NCI-H2171 (cell line): ENCODE results near the gene SPAG6.
A peak's percentile ranks its signal among the peaks of the same experiment; 100 is the strongest.
"Not testable (repeated sequence)": the region's sequence is repeated elsewhere in the genome, so short reads cannot be mapped to it uniquely, and the experiment has no call there.

Experiments used
- DNase-seq: peaks from one replicate; lab custom pipeline; 2025; lab: John Stamatoyannopoulos, UW

SPAG6 gene

GRCh38 chr10:22345301-22346095 is at the start of gene SPAG6:
TSS of gene SPAG6 (plus strand) at chr10:22345496. CDS start at chr10:22345612, 116 bp downstream.
- DNase-seq = no peak

GRCh38 chr10:22301193-22301592 is 44.1 kb upstream of the SPAG6 start:
- DNase-seq = no peak

GRCh38 chr10:22303461-22303860 is 41.8 kb upstream of the SPAG6 start:
- no peak for DNase-seq

GRCh38 chr10:22305721-22306120 is 39.6 kb upstream of the SPAG6 start:
- DNase-seq = no peak

GRCh38 chr10:22308390-22308789 is 36.9 kb upstream of the SPAG6 start:
- DNase-seq = no peak

- DNase-seq = no peak
Measured at GRCh38 chr10:22309180-22310000, 35.9 kb upstream of the SPAG6 start.

- not testable (repeated sequence) for DNase-seq
Measured at GRCh38 chr10:22310012-22310411, 35.3 kb upstream of the SPAG6 start.

GRCh38 chr10:22310928-22311327 is 34.4 kb upstream of the SPAG6 start:
- DNase-seq = no peak

DNA sequence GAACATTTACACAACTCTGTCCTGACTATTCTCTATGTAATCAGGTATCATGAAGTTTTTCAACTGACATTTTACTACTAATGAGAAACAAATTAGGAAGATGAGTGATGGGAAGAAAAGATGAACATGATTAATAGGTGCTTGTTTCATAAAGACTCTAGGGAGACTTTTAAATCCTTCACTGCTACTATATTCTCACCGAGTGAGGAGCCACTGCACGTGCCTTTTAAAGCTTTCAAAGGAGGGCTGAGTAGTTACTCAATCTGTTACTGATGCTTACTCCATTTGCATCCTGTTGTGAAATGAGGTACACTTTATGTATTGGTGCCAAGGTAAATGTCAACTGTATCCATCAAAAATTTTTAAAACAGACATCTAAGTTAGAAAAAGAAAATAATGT is 30.4 kb upstream of the SPAG6 start:
- no peak for DNase-seq

GRCh38 chr10:22315455-22316285 is 29.6 kb upstream of the SPAG6 start:
- no peak for DNase-seq

DNA sequence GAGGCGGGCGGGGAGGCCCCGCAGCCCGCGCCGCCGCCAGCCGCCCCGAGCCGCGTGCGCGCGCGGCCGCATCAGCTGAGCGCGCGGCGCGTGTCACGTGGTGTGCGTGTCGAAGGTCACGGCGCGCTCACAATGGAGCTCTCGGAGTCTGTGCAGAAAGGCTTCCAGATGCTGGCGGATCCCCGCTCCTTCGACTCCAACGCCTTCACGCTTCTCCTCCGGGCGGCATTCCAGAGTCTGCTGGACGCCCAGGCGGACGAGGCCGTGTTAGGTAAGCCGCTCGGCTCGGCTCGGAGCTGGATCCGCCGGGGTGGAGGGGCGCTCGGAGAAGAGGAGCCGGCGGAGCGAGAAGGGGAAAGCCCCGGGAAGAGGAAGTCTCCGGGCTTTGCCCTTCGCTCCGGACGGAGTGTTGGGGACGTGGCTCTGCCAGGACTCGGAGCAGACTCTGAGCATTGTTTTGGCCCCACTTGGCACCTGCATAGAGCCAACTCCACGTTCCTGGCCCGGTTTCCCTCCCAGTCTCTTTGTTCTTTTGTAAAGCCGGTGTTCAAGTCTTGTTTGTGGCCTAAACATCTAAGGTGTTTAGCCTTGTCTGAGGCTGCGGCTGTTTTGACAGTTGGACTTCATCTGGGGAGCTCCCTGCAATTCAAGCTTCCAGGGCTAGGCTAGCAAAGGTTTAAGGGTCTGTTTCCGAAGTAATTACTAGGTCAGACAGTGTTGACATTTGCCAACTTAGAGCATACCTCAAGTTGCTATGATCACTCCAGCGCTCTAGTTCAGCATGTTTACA is 28.8 kb upstream of the SPAG6 start, which contains the start of gene COMMD3:
Gene COMMD3, plus strand, starts transcription at position 103 of the 790 bp plus-strand sequence. Its CDS starts 30 bp downstream, at position 133.
- peak; percentile 74 for DNase-seq

- no peak for DNase-seq
Measured at GRCh38 chr10:22317076-22317370, 28.3 kb upstream of the SPAG6 start.

DNA sequence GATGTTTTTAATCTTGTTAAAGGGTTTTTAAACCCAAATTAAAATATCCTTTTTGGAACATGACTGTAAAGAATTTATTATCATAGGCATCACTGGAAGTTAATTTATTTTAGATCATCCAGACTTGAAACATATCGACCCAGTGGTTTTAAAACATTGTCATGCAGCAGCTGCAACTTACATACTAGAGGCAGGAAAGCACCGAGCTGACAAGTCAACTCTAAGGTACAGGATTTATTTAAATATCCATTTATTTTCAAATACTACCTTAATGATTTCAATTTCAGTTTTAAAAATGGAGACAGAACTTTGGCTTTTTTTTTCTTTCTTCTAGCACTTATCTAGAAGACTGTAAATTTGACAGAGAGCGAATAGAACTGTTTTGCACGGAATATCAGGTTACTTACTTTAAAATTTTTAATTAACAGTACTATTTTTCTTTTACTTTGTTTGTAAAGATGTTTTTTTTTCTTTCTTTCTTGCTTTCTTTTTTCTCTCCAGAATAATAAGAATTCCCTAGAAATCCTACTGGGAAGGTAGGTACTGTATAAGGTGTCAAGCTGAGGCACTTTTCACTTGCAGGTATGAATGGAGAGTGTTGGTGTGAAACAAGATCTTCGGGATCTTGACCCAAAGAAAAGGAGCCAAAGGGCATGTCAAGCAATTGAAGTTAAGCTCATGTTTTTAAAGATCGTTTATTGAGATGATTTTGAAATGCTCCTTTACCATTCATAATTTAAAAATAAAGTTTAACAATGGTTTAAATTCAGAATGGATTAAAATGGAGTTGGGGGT is 27.3 kb upstream of the SPAG6 start:
- DNase-seq = no peak

GRCh38 chr10:22318772-22319171 is 26.5 kb upstream of the SPAG6 start:
- no peak for DNase-seq

GRCh38 chr10:22319547-22319979 is 25.7 kb upstream of the SPAG6 start:
- DNase-seq = no peak

- no peak for DNase-seq
Measured at GRCh38 chr10:22319980-22320558, 25.2 kb upstream of the SPAG6 start.

- DNase-seq = peak; percentile 72
Measured at GRCh38 chr10:22320591-22321155, 24.6 kb upstream of the SPAG6 start, which contains the start of gene BMI1. TSS of gene BMI1 (plus strand) at chr10:22321099. CDS start at chr10:22326450, 5,351 bp downstream.

DNA sequence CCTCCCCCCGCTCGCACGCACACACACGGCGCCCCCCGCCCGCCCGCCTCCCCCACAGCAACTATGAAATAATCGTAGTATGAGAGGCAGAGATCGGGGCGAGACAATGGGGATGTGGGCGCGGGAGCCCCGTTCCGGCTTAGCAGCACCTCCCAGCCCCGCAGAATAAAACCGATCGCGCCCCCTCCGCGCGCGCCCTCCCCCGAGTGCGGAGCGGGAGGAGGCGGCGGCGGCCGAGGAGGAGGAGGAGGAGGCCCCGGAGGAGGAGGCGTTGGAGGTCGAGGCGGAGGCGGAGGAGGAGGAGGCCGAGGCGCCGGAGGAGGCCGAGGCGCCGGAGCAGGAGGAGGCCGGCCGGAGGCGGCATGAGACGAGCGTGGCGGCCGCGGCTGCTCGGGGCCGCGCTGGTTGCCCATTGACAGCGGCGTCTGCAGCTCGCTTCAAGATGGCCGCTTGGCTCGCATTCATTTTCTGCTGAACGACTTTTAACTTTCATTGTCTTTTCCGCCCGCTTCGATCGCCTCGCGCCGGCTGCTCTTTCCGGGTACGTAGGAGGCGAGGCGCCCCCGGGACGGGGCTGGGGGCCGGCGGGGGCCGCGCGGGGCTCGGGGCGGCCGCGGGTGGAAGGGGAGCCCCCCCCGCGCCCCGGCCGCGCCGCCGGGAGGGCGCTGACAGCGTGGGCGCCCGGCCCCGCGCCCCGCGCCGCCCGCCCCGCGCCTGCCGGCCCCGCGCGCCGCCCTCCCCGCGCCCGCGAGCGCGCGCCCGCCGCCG is 24.0 kb upstream of the SPAG6 start:
- DNase-seq = no peak
